Endometrium (tissue), 2 donors: ENCODE data around the gene LINGO3.

ENCODE experiments used
- FAIRE-seq: peaks from 2 replicates; lab custom pipeline; 2012; peaks lifted over from hg19 to GRCh38; lab: Jason Lieb, UNC
- donor health status: control.
- donor health status: control.

LINGO3 gene

GRCh38 chr19:2261438-2262172 is 46.3 kb downstream of the LINGO3 start:
- FAIRE-seq: no peak

- FAIRE-seq: no peak
These were observed 47.6 kb downstream of the LINGO3 start for GRCh38 chr19:2260341-2260805.

DNA sequence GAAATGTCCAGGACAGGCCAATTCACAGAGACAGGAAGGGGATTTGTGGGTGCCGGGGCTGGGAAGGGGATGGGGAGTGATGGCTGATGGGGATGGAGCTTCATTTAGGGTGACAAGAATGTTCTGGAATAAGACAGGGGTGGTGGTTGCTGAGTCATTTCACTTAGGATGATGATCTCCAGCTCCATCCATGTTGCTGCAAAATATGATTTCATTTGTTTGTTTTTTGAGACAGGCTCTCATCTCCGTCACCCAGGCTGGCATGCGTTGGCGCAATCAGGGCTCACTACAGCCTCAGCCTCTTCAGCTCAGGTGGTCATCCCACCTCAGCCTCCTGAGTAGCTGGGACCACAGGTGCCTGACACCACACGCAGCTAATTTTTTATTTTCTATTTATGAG is 48.6 kb downstream of the LINGO3 start:
- FAIRE-seq: no peak
